Measurements from ENCODE around the gene SP110. TPM values are rescaled to one million over a fixed set of nuclear protein-coding genes. Genes with fewer than 3 reads are reported as not detected.

The SP110 gene
- total and polyA plus RNA-seq, 9 of the 15 experiments (the other 6 are each of a cell fraction or from before 2014, with no cell fraction given), result 3.6 to 11.0 (median 7.1) TPM

DNA sequence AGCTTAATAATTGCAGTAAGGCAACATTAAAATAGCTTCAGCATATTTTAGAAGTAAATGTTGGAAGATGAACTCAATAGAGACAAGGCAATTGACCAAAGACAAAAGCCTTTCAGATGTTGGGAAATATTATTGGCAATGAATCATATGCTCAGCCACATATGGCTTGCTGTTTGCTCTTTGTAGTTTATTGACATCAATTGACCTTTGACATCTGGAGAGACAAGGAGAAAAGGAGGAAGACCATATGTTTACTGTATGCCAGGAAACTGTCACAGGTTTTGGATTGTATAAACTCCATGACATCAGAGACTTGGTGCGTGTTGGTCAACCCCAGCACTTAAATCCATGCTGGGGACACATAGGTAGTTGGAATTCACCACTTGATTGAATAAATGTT is 90.4 kb downstream of the SP110 start (continued):
- no peak for TF ChIP-seq RBM34 (IDR thresholded peaks at IDR 0.05; ENCODE audit: borderline replicate concordance, insufficient read depth, low read length)
- TF ChIP-seq, protein P1, sequence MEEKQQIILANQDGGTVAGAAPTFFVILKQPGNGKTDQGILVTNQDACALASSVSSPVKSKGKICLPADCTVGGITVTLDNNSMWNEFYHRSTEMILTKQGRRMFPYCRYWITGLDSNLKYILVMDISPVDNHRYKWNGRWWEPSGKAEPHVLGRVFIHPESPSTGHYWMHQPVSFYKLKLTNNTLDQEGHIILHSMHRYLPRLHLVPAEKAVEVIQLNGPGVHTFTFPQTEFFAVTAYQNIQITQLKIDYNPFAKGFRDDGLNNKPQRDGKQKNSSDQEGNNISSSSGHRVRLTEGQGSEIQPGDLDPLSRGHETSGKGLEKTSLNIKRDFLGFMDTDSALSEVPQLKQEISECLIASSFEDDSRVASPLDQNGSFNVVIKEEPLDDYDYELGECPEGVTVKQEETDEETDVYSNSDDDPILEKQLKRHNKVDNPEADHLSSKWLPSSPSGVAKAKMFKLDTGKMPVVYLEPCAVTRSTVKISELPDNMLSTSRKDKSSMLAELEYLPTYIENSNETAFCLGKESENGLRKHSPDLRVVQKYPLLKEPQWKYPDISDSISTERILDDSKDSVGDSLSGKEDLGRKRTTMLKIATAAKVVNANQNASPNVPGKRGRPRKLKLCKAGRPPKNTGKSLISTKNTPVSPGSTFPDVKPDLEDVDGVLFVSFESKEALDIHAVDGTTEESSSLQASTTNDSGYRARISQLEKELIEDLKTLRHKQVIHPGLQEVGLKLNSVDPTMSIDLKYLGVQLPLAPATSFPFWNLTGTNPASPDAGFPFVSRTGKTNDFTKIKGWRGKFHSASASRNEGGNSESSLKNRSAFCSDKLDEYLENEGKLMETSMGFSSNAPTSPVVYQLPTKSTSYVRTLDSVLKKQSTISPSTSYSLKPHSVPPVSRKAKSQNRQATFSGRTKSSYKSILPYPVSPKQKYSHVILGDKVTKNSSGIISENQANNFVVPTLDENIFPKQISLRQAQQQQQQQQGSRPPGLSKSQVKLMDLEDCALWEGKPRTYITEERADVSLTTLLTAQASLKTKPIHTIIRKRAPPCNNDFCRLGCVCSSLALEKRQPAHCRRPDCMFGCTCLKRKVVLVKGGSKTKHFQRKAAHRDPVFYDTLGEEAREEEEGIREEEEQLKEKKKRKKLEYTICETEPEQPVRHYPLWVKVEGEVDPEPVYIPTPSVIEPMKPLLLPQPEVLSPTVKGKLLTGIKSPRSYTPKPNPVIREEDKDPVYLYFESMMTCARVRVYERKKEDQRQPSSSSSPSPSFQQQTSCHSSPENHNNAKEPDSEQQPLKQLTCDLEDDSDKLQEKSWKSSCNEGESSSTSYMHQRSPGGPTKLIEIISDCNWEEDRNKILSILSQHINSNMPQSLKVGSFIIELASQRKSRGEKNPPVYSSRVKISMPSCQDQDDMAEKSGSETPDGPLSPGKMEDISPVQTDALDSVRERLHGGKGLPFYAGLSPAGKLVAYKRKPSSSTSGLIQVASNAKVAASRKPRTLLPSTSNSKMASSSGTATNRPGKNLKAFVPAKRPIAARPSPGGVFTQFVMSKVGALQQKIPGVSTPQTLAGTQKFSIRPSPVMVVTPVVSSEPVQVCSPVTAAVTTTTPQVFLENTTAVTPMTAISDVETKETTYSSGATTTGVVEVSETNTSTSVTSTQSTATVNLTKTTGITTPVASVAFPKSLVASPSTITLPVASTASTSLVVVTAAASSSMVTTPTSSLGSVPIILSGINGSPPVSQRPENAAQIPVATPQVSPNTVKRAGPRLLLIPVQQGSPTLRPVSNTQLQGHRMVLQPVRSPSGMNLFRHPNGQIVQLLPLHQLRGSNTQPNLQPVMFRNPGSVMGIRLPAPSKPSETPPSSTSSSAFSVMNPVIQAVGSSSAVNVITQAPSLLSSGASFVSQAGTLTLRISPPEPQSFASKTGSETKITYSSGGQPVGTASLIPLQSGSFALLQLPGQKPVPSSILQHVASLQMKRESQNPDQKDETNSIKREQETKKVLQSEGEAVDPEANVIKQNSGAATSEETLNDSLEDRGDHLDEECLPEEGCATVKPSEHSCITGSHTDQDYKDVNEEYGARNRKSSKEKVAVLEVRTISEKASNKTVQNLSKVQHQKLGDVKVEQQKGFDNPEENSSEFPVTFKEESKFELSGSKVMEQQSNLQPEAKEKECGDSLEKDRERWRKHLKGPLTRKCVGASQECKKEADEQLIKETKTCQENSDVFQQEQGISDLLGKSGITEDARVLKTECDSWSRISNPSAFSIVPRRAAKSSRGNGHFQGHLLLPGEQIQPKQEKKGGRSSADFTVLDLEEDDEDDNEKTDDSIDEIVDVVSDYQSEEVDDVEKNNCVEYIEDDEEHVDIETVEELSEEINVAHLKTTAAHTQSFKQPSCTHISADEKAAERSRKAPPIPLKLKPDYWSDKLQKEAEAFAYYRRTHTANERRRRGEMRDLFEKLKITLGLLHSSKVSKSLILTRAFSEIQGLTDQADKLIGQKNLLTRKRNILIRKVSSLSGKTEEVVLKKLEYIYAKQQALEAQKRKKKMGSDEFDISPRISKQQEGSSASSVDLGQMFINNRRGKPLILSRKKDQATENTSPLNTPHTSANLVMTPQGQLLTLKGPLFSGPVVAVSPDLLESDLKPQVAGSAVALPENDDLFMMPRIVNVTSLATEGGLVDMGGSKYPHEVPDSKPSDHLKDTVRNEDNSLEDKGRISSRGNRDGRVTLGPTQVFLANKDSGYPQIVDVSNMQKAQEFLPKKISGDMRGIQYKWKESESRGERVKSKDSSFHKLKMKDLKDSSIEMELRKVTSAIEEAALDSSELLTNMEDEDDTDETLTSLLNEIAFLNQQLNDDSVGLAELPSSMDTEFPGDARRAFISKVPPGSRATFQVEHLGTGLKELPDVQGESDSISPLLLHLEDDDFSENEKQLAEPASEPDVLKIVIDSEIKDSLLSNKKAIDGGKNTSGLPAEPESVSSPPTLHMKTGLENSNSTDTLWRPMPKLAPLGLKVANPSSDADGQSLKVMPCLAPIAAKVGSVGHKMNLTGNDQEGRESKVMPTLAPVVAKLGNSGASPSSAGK (IDR thresholded peaks at IDR 0.05), result no peak

All from K562 (cell line).